T-helper 22 cell (primary cell): ENCODE measurements around the gene KMT2D.

ENCODE experiments used
- DNase-seq: peaks from one replicate; pipeline ENCODE4 v3.0.0-alpha.2; 2020; ENCODE audit warnings: low read depth

Gene KMT2D

GRCh38 chr12:49051777-49052438, 8.7 kb downstream of the KMT2D start:
- no peak for DNase-seq

GRCh38 chr12:49051373-49051764, 9.2 kb downstream of the KMT2D start:
- DNase-seq: no peak

GRCh38 chr12:49050507-49051372, 9.9 kb downstream of the KMT2D start:
- DNase-seq: no peak

GRCh38 chr12:49049566-49050224, 10.9 kb downstream of the KMT2D start:
- no peak for DNase-seq

- no peak for DNase-seq
These were observed 11.6 kb downstream of the KMT2D start for GRCh38 chr12:49048953-49049352.

- DNase-seq: no peak
These were observed 14.3 kb downstream of the KMT2D start for GRCh38 chr12:49046129-49046895.

- DNase-seq: no peak
These were observed 15.9 kb downstream of the KMT2D start for GRCh38 chr12:49044660-49045059.

GRCh38 chr12:49043856-49044258, 16.7 kb downstream of the KMT2D start:
- peak; percentile 54 for DNase-seq

GRCh38 chr12:49043241-49043640, 17.4 kb downstream of the KMT2D start:
- DNase-seq: no peak

GRCh38 chr12:49041881-49042484, 18.6 kb downstream of the KMT2D start:
- DNase-seq: no peak

- DNase-seq: no peak
These were observed 19.3 kb downstream of the KMT2D start for GRCh38 chr12:49041036-49041880.

GRCh38 chr12:49040364-49040855, 20.2 kb downstream of the KMT2D start:
- no peak for DNase-seq

- no peak for DNase-seq
These were observed 20.9 kb downstream of the KMT2D start for GRCh38 chr12:49039421-49040363.

- no peak for DNase-seq
These were observed 22.2 kb downstream of the KMT2D start for GRCh38 chr12:49038291-49038955.

GRCh38 chr12:49037947-49038237, 22.7 kb downstream of the KMT2D start:
- DNase-seq: no peak

GRCh38 chr12:49037111-49037946, 23.3 kb downstream of the KMT2D start:
- DNase-seq: no peak

- DNase-seq: no peak
These were observed 24.6 kb downstream of the KMT2D start for GRCh38 chr12:49036029-49036428.

GRCh38 chr12:49034286-49034622, 26.3 kb downstream of the KMT2D start:
- DNase-seq: no peak
